Thyroid gland (tissue), 4 donors: ENCODE data around the gene PSORS1C1.

Experiments used
- CTCF ChIP-seq, 6 experiments: fragments of 200-600 bp in 3 of 6; fragments of 450-650 bp in 3 of 6; sonication (generic) in 3 of 6; IDR thresholded peaks; one replicate each; pipeline ENCODE4 v1.5.1; 2016 to 2019; ENCODE audit warnings: antibody characterized with exemption in 6 of 6, mild to moderate bottlenecking in 2 of 6, inconsistent platforms in 1 of 6, moderate library complexity in 1 of 6
- POLR2A ChIP-seq, 2 donors: fragments of 450-650 bp; IDR thresholded peaks; one replicate each; pipeline ENCODE4 v1.6.1; 2017; ENCODE audit warnings: antibody characterized with exemption in 2 of 2, mild to moderate bottlenecking in 2 of 2, moderate library complexity in 1 of 2

DNA sequence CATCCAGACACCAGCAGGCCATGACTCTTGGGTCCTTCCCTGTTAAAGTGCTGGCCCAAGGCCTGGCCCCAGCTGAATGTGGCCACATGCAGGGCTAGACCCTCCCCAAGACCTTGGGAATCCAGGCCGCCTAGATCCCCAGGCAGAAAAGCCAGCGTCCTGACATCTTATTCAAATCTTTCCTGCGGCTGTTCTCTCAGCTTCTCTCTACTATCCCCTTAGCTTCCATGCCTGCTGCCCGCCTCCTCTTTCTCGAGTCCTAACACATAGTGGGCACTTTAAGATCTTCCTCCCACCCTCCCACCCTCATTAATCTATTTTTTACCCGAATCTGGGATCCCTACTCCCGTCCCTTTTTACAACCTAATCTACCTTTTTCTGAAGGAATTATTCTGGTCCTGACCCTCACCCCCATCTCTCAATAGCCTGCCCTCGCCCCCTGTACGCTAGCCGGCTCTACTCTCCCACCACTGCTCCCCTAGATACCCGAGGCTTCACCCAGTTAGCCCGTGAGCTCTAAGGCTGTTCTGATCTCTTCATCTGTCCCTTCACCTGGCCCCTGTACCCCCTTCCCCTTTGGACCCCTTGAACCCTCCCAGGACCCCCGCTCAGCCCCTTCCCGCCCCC, 43.0 kb downstream of the PSORS1C1 start, which contains the start of gene CCHCR1:
- no peak for TF ChIP-seq POLR2A (IDR thresholded peaks at IDR 0.05)
- TF ChIP-seq CTCF (IDR thresholded peaks at IDR 0.05), result no peak
